ENCODE data around the gene CNOT4.

Gene CNOT4

GRCh38 chr7:135359615-135360014 is 150.3 kb downstream of the CNOT4 start:
- TF ChIP-seq YY1 (IDR thresholded peaks at IDR 0.05; ENCODE audit: low read depth) (no peak), EP300 (IDR thresholded peaks at IDR 0.05; ENCODE audit: borderline replicate concordance) (no peak), CEBPB (IDR thresholded peaks at IDR 0.05) (no peak), TAF1 (IDR thresholded peaks at IDR 0.05; ENCODE audit: low read depth) (no peak), RAD21 (IDR thresholded peaks at IDR 0.05; ENCODE audit: low read depth) (no peak), REST (IDR thresholded peaks at IDR 0.05; ENCODE audit: low read depth) (no peak), USF1 (IDR thresholded peaks at IDR 0.05) (no peak), CREB1 (IDR thresholded peaks at IDR 0.05; ENCODE audit: low read depth) (no peak), MAX (IDR thresholded peaks at IDR 0.05) (no peak), NFIC (IDR thresholded peaks at IDR 0.05) (no peak), FOXM1 (IDR thresholded peaks at IDR 0.05; ENCODE audit: borderline replicate concordance, low read depth) (no peak), TEAD4 (IDR thresholded peaks at IDR 0.05) (no peak), ZBTB7A (IDR thresholded peaks at IDR 0.05; ENCODE audit: low read depth) (no peak), EGR1 (IDR thresholded peaks at IDR 0.05) (no peak), TCF12 (IDR thresholded peaks at IDR 0.05; ENCODE audit: low read depth) (no peak)

GRCh38 chr7:135355377-135356048 is 154.4 kb downstream of the CNOT4 start:
- TF ChIP-seq TEAD4 (IDR thresholded peaks at IDR 0.05) (no peak), CREB1 (IDR thresholded peaks at IDR 0.05; ENCODE audit: low read depth) (no peak), NFIC (IDR thresholded peaks at IDR 0.05) (no peak), MAX (IDR thresholded peaks at IDR 0.05) (no peak), REST (IDR thresholded peaks at IDR 0.05; ENCODE audit: low read depth) (no peak), TAF1 (IDR thresholded peaks at IDR 0.05; ENCODE audit: low read depth) (no peak), EP300 (IDR thresholded peaks at IDR 0.05; ENCODE audit: borderline replicate concordance) (no peak), USF1 (IDR thresholded peaks at IDR 0.05) (no peak), ZBTB7A (IDR thresholded peaks at IDR 0.05; ENCODE audit: low read depth) (no peak), EGR1 (IDR thresholded peaks at IDR 0.05) (no peak), FOXM1 (IDR thresholded peaks at IDR 0.05; ENCODE audit: borderline replicate concordance, low read depth) (no peak), CEBPB (IDR thresholded peaks at IDR 0.05) (no peak), RAD21 (IDR thresholded peaks at IDR 0.05; ENCODE audit: low read depth) (no peak), YY1 (IDR thresholded peaks at IDR 0.05; ENCODE audit: low read depth) (no peak), TCF12 (IDR thresholded peaks at IDR 0.05; ENCODE audit: low read depth) (no peak)

- TF ChIP-seq YY1 (IDR thresholded peaks at IDR 0.05; ENCODE audit: low read depth), result no peak
- no peak for TF ChIP-seq TAF1 (IDR thresholded peaks at IDR 0.05; ENCODE audit: low read depth)
- no peak for TF ChIP-seq EP300 (IDR thresholded peaks at IDR 0.05; ENCODE audit: borderline replicate concordance)
- no peak for TF ChIP-seq USF1 (IDR thresholded peaks at IDR 0.05)
- no peak for TF ChIP-seq CREB1 (IDR thresholded peaks at IDR 0.05; ENCODE audit: low read depth)
- no peak for TF ChIP-seq EGR1 (IDR thresholded peaks at IDR 0.05)
- no peak for TF ChIP-seq TCF12 (IDR thresholded peaks at IDR 0.05; ENCODE audit: low read depth)
- no peak for TF ChIP-seq FOXM1 (IDR thresholded peaks at IDR 0.05; ENCODE audit: borderline replicate concordance, low read depth)
- TF ChIP-seq REST (IDR thresholded peaks at IDR 0.05; ENCODE audit: low read depth), result no peak
- no peak for TF ChIP-seq NFIC (IDR thresholded peaks at IDR 0.05)
- no peak for TF ChIP-seq MAX (IDR thresholded peaks at IDR 0.05)
- no peak for TF ChIP-seq ZBTB7A (IDR thresholded peaks at IDR 0.05; ENCODE audit: low read depth)
- no peak for TF ChIP-seq CEBPB (IDR thresholded peaks at IDR 0.05)
- no peak for TF ChIP-seq TEAD4 (IDR thresholded peaks at IDR 0.05)
- no peak for TF ChIP-seq RAD21 (IDR thresholded peaks at IDR 0.05; ENCODE audit: low read depth)
These were observed 156.1 kb downstream of the CNOT4 start for GRCh38 chr7:135353832-135354231.
